ENCODE measurements around the gene KLF12.

- TF ChIP-seq POLR2A (IDR thresholded peaks at IDR 0.05; ENCODE audit: low read length), result no peak
- no peak for TF ChIP-seq GATA1 (IDR thresholded peaks at IDR 0.05; ENCODE audit: low read depth, low read length)
These were observed 46.8 kb downstream of the KLF12 start for GRCh38 chr13:74087357-74087756.
